HG03066 (cell line): ENCODE measurements around the gene ZDHHC14.
"Not testable (repeated sequence)": the region's sequence is repeated elsewhere in the genome, so short reads cannot be mapped to it uniquely, and the experiment has no call there.

ENCODE experiments used
- ATAC-seq: cut with Tn5 transposase; IDR thresholded peaks from one replicate; pipeline ENCODE4 v1.9.1; 2021; ENCODE audit warnings: low read depth; ENCODE audit not compliant: unreplicated experiment

Gene ZDHHC14

DNA sequence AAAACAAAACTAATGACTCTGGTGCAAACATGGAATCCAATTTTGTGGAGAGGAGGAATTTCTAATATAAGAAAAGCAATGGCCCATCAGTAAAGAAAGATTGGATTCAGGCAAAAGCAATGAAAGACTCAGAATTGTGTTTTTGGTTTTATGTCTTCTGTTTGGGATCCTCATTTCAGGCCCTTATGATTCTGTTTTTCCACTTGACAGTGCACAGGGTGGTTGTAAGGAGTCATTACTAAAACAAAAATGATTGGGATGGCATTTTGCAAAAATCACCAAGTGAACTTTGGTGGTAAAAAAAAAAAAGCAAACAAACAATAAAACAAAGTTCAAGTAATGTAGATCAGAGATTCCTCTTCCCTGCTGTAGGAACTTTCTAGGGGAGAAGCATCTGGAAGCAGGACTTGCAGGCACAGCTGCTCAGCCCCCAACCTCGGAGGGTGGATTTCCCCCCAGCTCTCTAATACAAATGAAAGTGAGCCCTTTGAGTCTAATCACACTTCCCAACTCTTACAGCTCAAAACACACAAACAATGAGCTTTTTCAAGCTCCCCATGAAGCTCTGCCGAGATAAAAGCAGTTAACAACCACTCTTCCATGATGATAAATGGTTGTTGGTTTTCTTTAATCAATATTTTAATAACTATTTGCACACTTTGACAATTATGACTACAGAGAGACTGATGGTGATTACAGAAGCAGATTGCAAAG is 177.7 kb downstream of the ZDHHC14 start:
- no peak for ATAC-seq

DNA sequence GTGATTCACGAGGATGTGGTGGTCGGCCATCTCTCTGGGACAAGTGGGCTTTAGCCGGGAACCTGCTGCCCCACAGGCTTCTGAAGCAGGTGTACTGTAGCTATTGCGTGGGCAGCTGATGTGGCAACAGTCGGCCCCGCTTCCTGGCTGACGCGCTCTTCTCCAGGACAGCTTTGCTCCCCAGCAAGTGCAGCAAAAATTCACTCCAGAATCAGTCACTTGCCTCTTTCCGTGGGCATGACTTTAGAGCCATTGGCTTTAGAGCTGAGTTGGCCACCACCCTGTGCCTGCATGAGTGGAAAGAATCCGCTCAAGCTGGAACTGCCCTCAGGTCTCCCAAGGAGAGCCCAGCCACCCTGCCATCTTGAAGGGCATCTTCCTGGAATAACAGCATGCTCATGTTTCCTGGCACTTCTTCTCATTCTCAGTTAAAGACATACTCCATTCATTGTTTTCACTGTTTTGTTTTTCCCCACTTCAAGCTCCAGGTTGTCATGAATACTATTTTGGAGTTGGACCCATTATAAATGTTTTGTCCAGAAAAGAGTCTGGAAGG is 178.3 kb downstream of the ZDHHC14 start:
- ATAC-seq = no peak

DNA sequence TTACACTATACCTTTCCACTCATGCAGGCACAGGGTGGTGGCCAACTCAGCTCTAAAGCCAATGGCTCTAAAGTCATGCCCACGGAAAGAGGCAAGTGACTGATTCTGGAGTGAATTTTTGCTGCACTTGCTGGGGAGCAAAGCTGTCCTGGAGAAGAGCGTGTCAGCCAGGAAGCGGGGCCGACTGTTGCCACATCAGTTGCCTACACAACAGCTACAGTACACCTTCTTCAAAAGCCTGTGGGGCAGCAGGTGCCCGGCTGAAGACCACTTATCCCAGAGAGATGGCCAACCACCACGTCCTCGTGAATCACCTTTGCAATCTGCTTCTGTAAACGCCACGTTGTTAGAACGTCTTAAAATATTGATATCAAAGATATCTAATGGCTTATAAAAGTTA is 179.1 kb downstream of the ZDHHC14 start:
- not testable (repeated sequence) for ATAC-seq

DNA sequence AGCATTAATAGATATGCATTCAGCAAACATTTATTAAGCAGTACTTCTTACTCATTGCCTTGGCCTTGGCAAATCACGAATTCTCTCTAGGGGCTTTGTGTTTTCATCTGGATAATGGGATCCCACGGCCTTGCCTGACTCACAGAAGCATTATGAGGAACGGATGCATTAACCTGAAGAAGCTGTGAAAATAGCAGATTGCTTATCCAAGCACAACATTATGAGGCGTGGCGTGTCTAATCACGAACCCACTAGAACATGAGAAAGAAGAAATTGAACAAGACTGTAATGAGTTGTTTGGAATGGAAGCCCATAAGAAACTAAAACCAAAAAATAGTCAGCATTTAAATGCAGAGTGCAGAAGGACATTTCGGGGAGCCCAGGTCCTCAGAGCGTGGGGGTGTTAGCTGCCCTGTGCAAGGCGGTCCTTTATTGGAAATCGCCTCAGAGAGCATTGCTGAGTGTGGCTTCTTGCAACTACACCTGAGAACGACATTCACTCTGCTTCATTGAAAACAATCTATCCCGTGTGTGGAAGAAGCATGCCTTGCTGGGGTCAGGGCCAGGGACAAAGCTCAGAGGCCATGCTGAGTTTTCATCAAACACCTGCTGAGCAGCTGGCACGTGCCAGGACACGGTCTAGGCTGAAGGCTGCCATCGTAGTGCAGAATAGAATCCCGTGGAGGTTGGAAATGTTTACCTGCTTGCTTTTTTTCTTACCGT is 179.9 kb downstream of the ZDHHC14 start:
- no peak for ATAC-seq

DNA sequence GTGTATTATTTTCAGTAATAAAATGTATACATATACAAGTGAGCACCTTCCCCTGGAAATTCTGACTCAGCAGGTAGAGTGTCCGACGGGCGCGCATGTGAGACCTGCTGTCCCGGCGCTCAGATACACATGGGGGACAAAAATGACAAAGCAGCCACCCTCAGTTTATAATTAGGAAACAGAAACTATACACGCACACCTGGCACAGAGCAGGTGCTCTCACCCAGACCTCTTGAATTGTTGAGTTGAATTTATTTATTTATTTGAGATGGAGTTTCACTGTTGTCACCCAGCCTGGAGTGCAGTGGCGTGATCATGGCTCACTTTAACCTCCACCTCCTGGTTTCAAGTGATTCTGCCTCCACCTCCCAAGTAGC is 180.4 kb downstream of the ZDHHC14 start:
- peak; percentile 33 for ATAC-seq

DNA sequence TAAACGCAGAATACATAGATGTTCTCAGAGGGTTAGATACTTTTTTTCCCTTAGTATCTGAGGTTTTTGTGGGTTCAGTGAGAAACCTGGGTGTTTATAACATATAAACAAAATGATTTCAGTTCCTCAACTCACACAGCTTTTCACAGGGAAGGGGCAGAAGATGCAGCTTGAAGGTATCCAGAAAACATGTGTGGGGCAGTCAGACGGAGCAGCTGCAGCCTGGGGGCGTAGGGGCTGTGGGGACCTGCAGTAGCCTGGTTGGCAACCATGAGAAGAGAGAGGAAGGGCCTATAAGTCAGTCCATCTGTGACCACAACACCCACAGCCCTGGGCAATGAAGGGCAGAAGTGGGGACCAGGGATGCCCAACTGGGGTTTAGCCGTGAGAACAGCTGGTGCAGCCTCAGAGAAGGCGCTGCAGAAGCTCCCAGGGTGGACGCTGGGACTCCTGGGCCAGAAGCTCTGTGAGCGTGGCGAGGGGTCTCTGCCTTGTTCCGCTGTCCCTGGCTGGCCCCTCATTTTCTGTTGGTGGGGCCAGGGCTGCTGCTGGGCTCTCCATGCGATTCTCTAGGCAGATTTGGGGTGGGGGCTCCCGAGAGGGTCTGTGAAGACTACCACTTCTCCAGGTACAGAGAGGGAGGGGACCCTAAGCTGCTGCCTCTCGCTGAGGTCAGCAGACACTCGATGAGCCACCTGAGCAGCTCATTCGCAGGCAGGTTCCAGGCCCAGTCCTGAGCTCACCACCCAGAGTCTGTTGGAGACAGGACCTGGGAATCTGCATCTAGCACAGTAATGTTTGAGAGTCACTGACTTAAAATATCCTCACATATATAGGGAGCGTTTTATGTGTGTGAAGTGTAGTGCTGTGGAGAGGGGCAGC is 181.2 kb downstream of the ZDHHC14 start:
- ATAC-seq = peak; percentile 26

DNA sequence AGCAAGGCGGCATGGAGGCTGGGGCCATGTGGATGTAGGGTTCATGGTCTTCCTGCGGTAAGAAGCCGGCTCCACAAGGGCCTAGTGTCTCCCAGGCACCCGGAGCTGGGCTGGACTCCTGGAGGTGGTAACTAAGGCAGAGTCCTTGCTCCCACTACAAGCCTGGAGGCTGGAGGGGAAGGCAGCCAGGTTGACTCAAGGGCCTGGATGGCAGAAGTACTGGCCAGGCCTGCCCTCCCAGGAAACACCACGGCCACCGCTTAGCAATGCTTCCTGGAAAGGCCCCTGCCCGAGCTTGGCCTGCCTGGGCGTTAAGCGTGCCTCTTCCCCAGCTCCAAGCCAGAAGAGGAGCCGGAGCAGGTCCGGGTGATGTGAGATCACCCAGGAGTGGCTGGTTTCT is 182.0 kb downstream of the ZDHHC14 start:
- ATAC-seq = no peak

DNA sequence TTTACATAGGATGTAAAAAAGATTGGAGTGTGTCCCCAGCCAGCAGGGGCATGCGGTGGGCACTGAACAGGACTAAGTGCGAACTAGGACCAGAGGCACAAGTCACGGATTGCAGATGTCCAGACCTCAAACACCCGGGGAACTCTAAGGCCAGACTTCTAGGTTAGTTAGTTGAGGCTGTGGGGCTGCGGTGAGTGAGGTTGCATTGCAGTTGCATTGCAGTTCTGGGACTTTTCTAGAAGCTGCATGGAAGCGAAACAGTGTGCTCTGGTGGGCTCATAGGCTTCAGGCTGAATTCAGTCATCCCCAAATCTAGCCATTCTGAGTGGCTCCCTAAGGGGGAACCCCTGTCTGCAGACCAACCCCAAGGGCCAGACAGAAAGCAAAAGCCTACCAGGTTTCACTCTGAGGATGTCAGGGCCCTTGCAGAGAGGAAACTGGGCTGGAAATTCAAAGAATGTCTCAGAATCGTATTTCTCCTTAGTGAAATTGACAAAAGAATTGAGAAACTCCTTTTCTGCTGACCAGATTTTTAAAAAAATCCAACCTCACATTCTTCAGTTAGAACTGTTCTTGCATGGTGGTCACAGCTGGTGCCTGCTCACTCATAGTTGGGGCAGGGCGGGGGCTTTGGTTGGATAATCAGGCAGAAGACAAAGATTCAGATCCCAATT is 182.8 kb downstream of the ZDHHC14 start:
- peak; percentile 55 for ATAC-seq

DNA sequence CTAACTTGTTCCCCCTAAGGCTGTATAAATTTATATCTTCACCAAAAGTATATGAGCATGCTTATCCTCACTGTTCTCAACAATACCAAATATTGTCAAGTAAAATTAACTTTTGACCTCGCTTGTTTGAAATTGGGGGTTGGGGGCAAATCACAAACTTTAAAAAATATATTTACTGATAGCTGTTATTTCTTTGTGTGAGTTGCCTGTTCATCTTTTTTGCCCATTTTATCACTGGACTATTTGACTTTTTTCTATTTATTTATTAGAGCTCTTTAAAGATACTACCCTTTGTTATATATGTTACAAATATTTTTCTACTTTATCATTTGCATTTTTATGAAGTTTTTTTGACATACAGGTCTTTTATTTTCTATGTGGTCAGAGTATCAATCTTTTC is 187.7 kb downstream of the ZDHHC14 start:
- no peak for ATAC-seq

DNA sequence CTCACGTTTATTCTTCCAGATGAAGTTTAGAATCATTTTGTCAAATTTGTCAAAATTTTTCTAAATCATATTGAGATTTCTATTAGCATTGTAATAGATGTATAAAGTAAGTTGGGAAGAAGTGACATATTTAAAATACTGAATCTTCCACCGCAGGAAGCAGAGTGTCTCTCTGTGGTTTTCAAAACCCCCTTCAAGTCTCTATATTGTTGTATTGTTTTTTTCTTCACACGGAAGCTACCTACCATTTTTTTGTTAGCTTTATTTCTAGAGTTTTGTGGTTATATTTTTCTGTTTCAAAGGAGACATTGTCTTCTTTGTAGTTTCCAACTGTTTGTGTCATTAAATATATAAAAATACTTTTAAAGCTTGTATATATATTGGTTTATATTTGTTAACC is 188.6 kb downstream of the ZDHHC14 start:
- ATAC-seq = no peak

DNA sequence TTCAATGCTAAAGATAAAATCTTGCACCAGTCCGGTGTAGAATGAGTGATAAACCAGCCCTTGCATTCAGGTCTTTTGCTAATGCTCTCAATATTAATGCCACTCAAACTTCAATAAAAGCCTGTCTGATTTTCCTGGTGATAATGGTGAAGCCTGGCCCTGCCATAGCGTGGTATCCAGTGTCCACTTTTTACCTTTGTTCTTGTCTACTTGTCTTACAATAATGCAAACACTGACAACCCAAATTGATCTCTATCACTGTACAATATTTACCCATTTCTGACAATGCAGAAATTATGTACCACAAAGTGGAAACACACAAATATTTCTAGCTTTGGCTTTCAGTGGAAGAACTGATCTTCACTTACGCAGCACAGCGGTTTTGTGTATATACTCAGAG is 189.1 kb downstream of the ZDHHC14 start:
- ATAC-seq = no peak

DNA sequence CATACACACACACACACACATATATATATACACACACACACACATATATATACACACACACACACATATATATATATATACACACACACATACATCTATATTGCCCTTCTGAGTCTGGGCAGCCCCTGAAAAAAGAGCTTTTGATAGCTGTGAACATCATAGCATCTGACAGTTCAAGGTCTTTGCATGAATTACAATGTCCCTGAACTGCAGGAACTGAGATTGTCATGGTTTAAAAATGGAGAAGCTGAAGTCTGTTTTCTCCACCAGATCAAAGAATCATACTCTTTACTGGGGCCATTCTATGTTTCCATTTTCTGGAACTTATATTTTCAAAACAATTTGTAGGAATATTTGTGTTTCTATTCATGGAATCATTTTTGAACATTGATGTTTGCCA is 189.8 kb downstream of the ZDHHC14 start:
- ATAC-seq = no peak

DNA sequence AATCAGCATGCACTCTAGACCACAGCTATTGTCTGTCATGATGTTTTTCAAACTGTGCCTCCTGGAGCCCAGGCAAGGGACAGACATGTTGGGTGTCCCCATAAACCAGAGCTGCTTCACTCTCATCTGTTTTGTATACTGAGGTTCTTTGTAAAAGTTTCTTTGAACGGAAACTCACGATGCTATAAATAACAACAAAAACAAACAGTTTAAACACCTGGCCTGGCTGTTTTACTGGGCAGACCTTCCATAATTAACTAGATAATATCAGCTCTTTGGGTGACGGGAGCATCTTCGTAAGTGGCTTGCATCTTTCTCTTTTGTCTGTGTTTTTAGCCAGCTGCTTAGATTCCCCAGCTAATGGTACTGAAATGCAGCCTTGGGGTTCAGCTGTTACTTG is 190.3 kb downstream of the ZDHHC14 start:
- peak; percentile 71 for ATAC-seq

DNA sequence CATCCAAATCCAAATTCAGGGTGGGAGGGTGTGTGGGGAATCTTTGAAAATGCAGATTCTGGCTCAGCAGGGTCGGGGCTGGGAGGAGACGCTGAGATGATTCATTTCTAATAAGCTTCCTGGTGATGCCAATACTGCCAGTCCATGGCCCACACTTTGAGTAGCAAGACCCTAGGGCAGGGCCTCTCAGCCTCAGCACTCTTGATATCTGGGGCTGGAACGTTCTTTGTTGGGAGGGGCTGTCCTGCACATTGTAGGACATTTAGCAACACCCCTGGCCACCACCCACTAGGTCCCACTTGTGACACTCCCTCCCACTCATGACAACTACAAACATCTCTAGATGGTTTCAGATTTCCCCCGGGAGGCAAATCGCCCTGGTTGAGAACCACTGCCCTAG is 191.0 kb downstream of the ZDHHC14 start:
- ATAC-seq = no peak

DNA sequence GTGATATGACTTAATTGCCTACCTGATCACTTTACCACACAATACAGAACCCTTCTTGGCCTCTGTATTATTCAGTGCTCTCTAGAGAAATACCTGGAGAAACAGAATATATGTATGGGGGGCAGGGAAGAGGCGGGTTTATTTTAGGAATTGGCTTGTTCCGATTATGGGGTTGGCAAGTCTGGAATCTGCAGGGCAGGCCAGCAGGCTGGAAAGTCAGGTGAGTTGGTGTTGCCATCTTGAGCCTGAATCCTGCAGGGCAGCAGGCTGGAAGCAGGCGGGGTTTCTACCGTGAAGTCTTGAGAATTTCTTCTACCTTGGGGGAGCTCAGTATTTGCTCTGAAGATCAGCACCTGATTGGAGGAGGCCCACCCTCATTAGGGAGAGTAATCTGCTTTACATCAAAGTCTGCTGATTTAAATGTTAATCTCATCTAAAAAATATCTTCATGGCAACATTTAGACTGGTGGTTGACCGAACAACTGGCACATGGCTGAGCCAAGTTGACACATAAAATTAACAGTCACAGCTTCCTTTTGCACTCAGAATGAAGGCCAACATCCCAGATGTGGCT is 193.9 kb downstream of the ZDHHC14 start:
- no peak for ATAC-seq

DNA sequence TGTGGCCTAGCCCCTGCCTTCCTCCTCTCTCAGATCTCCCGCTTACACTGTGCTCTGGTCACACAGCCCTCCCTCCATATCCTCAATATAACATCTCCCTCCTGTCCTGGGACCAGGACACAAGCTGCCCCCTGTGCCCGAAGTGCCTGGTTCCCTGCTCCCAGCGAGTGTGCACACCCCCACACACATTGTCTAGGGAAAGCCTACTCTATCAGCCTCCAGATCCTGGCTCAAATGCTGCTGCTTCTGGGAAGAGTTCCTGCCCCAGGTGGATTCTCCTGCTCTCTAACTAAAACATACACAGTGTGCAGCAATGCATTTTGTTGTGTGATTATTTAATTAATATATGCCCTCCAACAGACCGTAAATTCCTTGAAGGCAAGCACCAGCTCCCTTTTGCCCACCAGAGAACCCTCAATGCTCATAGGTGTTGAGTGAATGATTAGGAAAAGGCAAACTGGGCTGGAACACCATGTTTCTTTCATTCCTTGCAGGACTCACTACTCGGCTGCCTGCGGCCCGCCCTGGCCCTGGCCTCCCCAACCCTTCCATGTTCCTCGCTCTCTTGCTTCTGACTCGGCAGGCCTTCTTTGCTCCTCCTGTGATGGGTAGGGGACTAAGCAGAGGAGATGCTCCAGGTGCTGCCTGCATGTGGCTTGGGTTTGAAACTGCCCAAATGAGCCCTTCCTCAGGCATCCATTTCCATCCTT is 194.6 kb downstream of the ZDHHC14 start:
- no peak for ATAC-seq

DNA sequence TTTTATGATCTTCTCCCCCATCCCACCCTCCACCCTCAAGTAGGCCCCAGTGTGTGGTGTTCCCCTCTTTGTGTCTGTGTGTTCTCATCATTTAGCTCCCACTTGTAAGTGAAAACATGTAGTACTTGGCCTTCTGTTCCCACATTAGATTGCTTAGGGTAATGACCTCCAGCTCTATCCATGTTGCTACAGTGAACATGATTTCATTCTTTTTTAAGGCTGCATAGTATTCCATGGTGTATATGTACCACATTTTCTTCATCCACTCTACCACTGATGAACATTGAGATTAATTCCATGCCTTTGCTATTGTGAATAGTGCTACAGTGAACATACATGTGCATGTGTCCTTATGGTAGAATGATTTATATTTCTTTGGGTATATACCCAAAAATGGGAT is 196.0 kb downstream of the ZDHHC14 start:
- ATAC-seq = not testable (repeated sequence)

DNA sequence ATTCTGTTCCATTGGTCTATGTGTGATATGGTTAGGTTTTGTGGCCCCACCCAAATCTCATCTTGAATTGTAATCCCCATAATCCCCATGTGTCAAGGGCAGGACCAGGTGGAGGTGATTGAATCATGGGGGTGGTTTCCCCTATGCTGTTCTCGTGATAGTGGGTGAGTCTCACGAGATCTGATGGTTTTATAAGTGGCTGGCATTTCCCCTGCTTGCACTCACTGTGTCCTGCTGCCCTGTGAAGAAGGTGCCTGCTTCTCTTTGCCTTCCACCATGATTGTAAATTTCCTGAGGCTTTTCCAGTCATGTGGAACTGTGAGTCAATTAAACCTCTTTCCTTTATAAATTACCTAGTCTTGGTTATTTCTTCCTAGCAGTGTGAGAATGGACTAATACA is 197.5 kb downstream of the ZDHHC14 start:
- ATAC-seq = not testable (repeated sequence)

DNA sequence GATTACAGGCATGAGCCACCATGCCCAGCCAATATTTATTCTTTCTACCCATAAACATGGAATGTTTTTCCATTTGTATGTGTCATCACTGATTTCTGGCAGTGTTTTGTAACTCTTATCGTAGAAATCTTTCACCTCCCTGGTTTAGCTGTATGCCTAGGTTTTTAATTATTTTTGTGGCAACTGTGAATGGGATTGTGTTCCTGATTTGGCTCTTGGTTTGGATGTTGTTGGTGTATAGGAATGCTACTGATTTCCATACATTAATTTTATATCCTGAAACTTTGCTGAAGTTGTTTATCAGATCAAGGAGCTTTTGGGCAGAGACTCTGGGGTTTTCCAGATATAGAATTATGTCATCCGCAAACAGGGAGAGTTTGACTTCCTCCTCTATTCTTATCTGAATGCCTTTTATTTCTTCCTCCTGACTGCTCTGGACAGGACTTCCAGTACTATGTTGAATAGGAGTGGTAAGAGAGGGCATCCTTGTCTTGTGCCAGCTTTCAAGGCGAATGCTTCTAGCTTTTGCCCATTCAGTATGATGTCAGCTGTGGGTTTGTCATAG is 198.6 kb downstream of the ZDHHC14 start:
- no peak for ATAC-seq
